Naive B cell (primary cell): ENCODE results near the gene MT2A. TPM values are rescaled to one million over a fixed set of nuclear protein-coding genes. Genes with fewer than 3 reads are reported as not detected.

ENCODE experiments used
- ATAC-seq, 2 donors: fragments of 150-1000 bp; cut with Tn5 transposase; 2 replicates each; pipeline ENCODE4 v1.10.0; 2021; ENCODE audit warnings: low read depth in 2 of 2, mild to moderate bottlenecking in 2 of 2, moderate library complexity in 2 of 2
- DNase-seq: peaks from one replicate; pipeline ENCODE4 v3.0.0; 2022
- H3K27ac Mint-ChIP-seq, 6 donors: one replicate each; pipeline ENCODE4 v1.8.0; 2020 to 2022; ENCODE audit warnings: mild to moderate bottlenecking in 6 of 6, mixed read lengths in 6 of 6, moderate library complexity in 5 of 6, inconsistent platforms in 2 of 6
- H3K27me3 Mint-ChIP-seq, 3 donors: one replicate each; pipeline ENCODE4 v1.8.0; 2021 to 2022; ENCODE audit warnings: mixed read lengths in 3 of 3, mild to moderate bottlenecking in 1 of 3
- H3K36me3 Mint-ChIP-seq, 2 donors: one replicate each; pipeline ENCODE4 v1.8.0; 2020 to 2022; ENCODE audit warnings: mixed read lengths in 2 of 2, inconsistent platforms in 1 of 2, mild to moderate bottlenecking in 1 of 2
- H3K4me1 Mint-ChIP-seq, 3 donors: one replicate each; pipeline ENCODE4 v1.8.0; 2020 to 2022; ENCODE audit warnings: mixed read lengths in 3 of 3, inconsistent platforms in 1 of 3, mild to moderate bottlenecking in 1 of 3, moderate library complexity in 1 of 3
- H3K4me3 Mint-ChIP-seq, 8 donors: one replicate each; pipeline ENCODE4 v1.8.0; 2020 to 2022; ENCODE audit warnings: mild to moderate bottlenecking in 8 of 8, mixed read lengths in 8 of 8, moderate library complexity in 8 of 8, inconsistent platforms in 2 of 8
- H3K9me3 Mint-ChIP-seq, 7 donors: one replicate each; pipeline ENCODE4 v1.8.0; 2020 to 2022; ENCODE audit warnings: mixed read lengths in 7 of 7, mild to moderate bottlenecking in 5 of 7, inconsistent platforms in 2 of 7, moderate library complexity in 1 of 7
- polyA plus RNA-seq, 6 donors: library from polyadenylated mRNA; unstranded; fragments of 300-500 nt; fragmentation: Illumina TruSeq; gene quantifications; one replicate each; pipeline ENCODE4 v1.2.3, GENCODE V29; 2021; ENCODE audit warnings: low read depth in 6 of 6

Gene MT2A
- polyA plus RNA-seq, 6 donors from 2014 or later: 8.6 to 18.6 (median 11.2) TPM

DNA sequence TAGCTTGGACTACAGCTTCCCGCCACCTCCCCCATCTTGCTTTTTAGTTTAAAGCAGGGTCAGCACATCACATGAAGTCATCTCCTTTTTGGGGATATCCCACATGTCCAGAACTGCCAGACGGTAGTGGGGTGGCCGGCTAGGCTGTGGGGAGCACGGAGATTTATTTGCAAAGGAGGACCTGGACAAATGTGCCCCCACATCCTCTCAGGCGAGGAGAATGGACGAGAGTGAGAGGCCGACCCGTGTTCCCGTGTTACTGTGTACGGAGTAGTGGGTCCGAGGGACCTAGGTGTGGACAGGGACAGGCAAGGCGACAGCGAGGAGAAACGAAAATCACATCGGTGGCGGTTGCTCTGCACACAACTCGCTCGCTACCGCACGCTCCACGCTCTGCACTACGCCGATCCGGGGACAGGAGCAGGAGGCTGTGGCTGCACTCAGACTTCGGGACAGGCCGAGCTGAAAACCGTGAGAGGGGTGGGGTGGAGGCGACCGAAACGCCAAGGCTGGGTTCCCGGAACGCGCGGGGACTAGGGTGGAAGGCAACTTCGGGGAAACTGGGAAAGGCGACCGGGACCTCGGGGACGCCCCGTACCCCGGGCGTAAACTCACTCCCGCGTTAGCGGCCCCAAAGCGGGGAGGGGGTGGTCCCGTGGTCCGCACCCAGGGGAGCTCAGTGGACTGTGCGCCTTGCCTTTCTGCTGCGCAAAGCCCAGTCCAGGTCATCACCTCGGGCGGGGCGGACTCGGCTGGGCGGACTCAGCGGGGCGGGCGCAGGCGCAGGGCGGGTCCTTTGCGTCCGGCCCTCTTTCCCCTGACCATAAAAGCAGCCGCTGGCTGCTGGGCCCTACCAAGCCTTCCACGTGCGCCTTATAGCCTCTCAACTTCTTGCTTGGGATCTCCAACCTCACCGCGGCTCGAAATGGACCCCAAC lies 29.7 kb downstream of the MT2A start, which contains the start of gene MT1A:
MT1A (plus strand) TSS at position 853 of the 937 bp plus-strand sequence; CDS start at position 926, 73 bp downstream.
- ATAC-seq (no peak), DNase-seq (no peak)
- Mint-ChIP-seq H3K27ac (peak within 1 kb of the TSS in 1 of 6 donors; percentile 70), H3K4me3 (peak within 1 kb of the TSS; percentile 3 to 75 (median 39)), H3K27me3 (peaks cover 84 to 91% (median 84%) of the 10 kb centered on the region in 3 donors), H3K4me1 (peaks cover 14 to 34% (median 20%) of the 10 kb centered on the region in 3 donors), H3K9me3 (peaks cover 0 to 1% (median 0%) of the 10 kb centered on the region in 7 donors), H3K36me3 (no peaks in the 10 kb centered on the region)

DNA sequence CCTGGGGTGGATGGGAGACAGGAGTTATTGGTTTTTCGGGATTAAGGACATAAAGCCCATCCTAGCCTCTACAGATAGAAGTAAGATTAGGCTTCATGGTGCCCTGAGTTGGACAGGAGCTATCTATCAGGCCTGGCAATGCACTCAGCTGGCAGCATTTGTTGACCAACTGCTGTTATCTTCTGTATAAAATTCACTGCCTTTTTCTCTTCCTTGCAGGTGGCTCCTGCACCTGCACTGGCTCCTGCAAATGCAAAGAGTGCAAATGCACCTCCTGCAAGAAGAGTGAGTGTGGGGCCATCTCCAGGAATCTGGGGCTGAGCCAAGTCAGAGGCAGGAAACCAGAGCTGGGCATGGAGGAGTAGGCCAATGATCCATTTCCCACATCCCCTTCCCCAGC lies 30.7 kb downstream of the MT2A start:
- no peak for ATAC-seq
- Mint-ChIP-seq H3K27ac (no peak overlapping the region), H3K36me3 (no peaks in the 10 kb centered on the region), H3K27me3 (peaks cover 81 to 91% (median 87%) of the 10 kb centered on the region in 3 donors), H3K9me3 (peaks cover 0 to 1% (median 0%) of the 10 kb centered on the region in 7 donors), H3K4me1 (peaks cover 20 to 41% (median 30%) of the 10 kb centered on the region in 3 donors), H3K4me3 (peak overlapping the region in 1 of 8 donors; percentile 21)
- no peak for DNase-seq

DNA sequence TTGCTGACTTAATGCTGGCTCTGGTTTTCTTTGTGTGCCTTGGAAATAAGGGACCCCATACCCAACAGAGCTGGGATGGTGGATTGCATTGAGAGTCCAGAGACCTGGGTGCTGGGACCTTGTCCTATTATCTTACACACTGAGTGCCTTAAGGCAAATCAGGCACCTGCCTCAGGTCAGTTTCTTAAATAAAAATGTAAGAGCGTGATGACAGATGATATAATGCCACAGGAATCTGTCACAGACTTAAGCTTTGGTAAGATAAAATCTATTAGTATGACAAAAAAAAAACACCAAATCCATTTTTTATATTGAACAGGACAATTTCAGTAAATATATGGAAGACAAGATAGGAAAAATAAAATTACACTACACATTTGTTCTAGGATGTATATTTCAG lies 31.7 kb downstream of the MT2A start:
- Mint-ChIP-seq H3K4me3 (no peak overlapping the region), H3K36me3 (no peaks in the 10 kb centered on the region), H3K4me1 (peaks cover 16 to 37% (median 31%) of the 10 kb centered on the region in 3 donors), H3K27me3 (peaks cover 81 to 91% (median 87%) of the 10 kb centered on the region in 3 donors), H3K27ac (no peak overlapping the region), H3K9me3 (peaks cover 0 to 1% (median 0%) of the 10 kb centered on the region in 7 donors)
- ATAC-seq: no peak
- no peak for DNase-seq

DNA sequence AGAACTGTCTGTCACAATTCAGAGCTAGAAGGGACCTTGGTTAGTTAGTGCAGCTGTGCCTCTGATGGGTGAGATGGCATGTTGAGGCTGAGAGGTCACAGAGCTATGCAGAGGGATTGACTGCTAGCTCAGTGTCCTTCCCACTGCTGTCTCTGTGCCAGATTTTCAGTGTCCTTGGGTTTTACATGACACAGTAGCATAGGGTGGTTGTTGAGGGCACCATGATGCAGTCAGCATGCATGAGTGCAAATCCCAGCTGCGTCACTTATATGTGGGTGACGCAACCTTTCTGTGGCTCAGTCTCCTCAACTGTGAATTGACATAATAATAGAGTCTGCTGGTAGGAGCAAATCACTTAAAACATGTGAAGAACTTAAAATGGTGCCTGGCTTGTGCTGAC lies 32.8 kb downstream of the MT2A start:
- ATAC-seq (no peak), DNase-seq (no peak)
- H3K9me3 Mint-ChIP-seq: peaks cover 0 to 1% (median 0%) of the 10 kb centered on the region in 7 donors
- H3K4me1 Mint-ChIP-seq: peaks cover 14 to 30% (median 28%) of the 10 kb centered on the region in 3 donors
- H3K4me3 Mint-ChIP-seq: no peak overlapping the region
- no peak overlapping the region for H3K27ac Mint-ChIP-seq
- H3K36me3 Mint-ChIP-seq: no peaks in the 10 kb centered on the region
- H3K27me3 Mint-ChIP-seq: peaks cover 86 to 91% (median 88%) of the 10 kb centered on the region in 3 donors

DNA sequence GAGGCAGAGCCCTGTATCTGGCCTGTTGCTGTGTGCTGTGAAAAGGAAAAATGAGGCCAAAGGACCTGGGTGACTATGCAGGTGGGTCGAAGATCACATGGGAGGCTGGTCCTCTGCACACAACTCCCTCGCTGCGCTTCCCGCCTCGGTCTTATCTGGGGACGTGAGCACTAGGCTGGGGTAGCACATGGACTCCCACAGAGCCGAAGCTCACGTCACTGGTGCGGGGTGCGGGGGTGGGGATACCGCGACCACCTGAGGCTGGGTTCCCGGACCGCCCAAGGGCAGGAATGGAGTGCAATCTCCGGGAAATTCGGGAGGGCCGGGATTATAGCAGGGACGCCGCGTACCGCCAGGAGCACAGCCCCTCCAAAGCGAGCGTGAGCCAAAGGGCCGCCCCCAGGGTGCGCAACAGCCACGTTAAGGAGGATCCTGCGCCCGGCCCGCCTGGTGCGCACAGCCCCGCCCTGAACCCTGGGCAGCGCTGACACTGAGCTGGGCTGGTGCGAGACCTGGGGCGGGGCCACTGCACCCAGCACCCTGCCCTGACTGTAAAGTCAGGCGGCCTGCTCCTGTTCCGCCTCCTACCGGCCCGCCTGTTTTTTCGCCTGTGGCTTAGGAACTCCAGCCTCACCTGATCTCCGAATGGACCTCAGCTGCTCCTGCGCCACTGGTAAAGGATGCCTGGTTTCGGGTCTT lies 34.8 kb downstream of the MT2A start:
- H3K27me3 Mint-ChIP-seq: peaks cover 81 to 89% (median 87%) of the 10 kb centered on the region in 3 donors
- peaks cover 0 to 1% (median 0%) of the 10 kb centered on the region in 7 donors for H3K9me3 Mint-ChIP-seq
- peak overlapping the region in 7 of 8 donors; percentile 60 to 87 (median 64) for H3K4me3 Mint-ChIP-seq
- DNase-seq (peak; percentile 14), ATAC-seq (peak; percentile 89 to 91)
- H3K27ac Mint-ChIP-seq: peak overlapping the region in 1 of 6 donors; percentile 63
- H3K36me3 Mint-ChIP-seq: no peaks in the 10 kb centered on the region
- H3K4me1 Mint-ChIP-seq: peaks cover 10 to 22% (median 19%) of the 10 kb centered on the region in 3 donors

DNA sequence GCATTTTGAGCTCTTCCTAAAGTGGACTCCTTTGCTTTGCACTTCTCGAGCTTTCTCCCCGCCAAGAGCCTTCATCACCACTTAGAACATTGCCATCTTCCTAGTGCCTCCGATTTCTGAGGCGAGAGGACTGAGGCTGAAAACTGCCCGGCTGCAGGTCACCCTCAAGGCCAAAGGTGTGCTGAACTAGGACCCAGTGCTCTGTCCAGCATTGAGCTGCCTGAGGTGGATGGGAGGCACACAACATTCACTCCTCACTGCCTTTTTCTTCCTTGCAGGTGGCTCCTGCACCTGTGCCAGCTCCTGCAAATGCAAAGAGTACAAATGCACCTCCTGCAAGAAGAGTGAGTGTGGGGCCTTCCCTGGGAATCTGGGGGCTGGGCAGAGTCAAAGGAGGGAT lies 35.4 kb downstream of the MT2A start:
- no peak overlapping the region for H3K27ac Mint-ChIP-seq
- peaks cover 84 to 89% (median 88%) of the 10 kb centered on the region in 3 donors for H3K27me3 Mint-ChIP-seq
- H3K4me3 Mint-ChIP-seq: peak overlapping the region in 6 of 8 donors; percentile 30 to 87 (median 68)

DNA sequence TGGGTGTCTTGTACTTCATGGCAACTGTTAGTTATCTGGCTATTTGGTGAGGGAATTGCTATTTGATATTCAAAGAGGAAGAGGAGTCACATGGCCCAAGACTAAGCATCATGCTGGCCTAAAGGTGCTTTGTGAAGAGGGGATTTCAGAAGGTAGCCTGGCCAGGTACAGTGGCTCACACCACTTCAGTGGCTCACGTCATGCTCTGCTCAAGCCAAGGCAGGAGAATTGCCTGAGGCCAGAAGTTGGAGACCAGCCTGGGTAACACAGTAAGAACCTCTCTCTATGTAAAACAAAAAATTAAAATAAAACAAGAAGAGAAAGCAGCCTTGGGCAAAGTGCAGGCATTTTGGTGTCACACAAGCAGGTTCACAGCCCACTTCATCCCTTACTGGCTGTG lies 36.9 kb downstream of the MT2A start:
- H3K27me3 Mint-ChIP-seq: peaks cover 76 to 87% (median 82%) of the 10 kb centered on the region in 3 donors
- ATAC-seq: no peak
- no peaks in the 10 kb centered on the region for H3K36me3 Mint-ChIP-seq
- no peak overlapping the region for H3K4me3 Mint-ChIP-seq
- peaks cover 10 to 22% (median 19%) of the 10 kb centered on the region in 3 donors for H3K4me1 Mint-ChIP-seq
- H3K9me3 Mint-ChIP-seq: no peaks in the 10 kb centered on the region
- no peak overlapping the region for H3K27ac Mint-ChIP-seq
- no peak for DNase-seq

More for the DNA sequence above, 35.4 kb downstream of the MT2A start:
- ATAC-seq: no peak
- Mint-ChIP-seq H3K9me3 (no peaks in the 10 kb centered on the region), H3K4me1 (peaks cover 10 to 22% (median 19%) of the 10 kb centered on the region in 3 donors), H3K36me3 (no peaks in the 10 kb centered on the region)
- DNase-seq: no peak

DNA sequence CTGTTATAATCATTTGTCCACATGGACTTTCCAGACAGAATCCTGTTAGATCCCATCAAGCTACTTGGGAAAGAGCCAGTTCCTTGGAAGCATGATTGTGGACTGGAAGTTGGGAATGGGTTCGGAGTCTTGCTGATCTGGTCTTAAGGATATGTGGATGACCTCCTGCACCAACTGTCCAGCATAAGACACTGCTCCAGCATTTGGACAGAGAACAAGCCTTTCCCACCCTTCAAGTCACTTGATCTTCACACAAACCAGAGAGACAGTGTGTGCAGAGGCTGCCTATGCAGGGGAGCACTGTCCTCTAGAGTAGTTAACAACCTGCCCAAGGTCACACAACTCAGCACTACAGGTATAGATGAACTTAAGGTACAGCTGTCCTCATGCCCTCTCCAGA lies 37.5 kb downstream of the MT2A start:
- H3K9me3 Mint-ChIP-seq: no peaks in the 10 kb centered on the region
- DNase-seq (no peak), ATAC-seq (no peak)
- peaks cover 74 to 87% (median 78%) of the 10 kb centered on the region in 3 donors for H3K27me3 Mint-ChIP-seq
- H3K36me3 Mint-ChIP-seq: no peaks in the 10 kb centered on the region
- H3K4me1 Mint-ChIP-seq: peaks cover 10 to 22% (median 19%) of the 10 kb centered on the region in 3 donors
- no peak overlapping the region for H3K4me3 Mint-ChIP-seq
- H3K27ac Mint-ChIP-seq: no peak overlapping the region

DNA sequence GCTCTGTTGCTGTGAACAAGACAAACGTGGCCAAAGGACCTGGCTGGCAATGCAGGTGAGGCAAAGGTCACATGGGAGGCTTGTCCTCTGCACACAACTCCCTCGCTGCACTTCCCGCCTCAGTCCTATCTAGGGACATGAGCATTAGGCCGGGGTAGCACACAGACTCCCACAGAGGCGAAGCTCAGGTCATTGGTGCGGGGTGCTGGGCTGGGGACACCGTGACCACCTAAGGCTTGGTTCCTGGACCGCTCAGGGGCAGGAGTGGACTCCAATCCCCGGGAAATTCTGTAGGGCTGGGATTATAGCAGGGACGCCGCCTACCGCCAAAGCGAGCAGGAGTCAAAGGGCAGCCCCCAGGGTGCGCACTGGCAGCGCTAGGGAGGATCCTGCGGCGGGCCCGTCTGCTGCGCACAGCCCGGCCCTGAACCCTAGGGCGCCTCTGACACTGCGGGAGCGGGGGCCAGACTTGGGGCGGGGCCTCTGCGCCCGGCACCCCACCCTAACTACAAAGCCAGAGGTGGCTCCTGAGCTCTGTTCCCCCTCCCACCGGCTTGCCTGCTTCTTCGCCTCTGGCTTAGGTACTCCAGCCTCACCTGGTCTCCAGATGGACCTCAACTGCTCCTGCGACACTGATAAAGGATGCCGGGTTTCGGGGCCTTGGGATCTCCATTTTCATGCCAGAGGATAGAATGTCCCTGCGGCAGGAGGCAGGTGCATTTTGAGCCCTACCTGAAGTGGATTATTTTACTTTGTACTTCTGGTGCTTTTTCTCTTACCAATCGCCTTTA lies 39.5 kb downstream of the MT2A start:
- H3K27me3 Mint-ChIP-seq: peaks cover 64 to 89% (median 86%) of the 10 kb centered on the region in 3 donors
- H3K27ac Mint-ChIP-seq: no peak overlapping the region
- no peaks in the 10 kb centered on the region for H3K36me3 Mint-ChIP-seq
- H3K4me3 Mint-ChIP-seq: no peak overlapping the region
- DNase-seq (no peak), ATAC-seq (no peak)
- H3K4me1 Mint-ChIP-seq: peaks cover 8 to 18% (median 13%) of the 10 kb centered on the region in 3 donors
- no peaks in the 10 kb centered on the region for H3K9me3 Mint-ChIP-seq

DNA sequence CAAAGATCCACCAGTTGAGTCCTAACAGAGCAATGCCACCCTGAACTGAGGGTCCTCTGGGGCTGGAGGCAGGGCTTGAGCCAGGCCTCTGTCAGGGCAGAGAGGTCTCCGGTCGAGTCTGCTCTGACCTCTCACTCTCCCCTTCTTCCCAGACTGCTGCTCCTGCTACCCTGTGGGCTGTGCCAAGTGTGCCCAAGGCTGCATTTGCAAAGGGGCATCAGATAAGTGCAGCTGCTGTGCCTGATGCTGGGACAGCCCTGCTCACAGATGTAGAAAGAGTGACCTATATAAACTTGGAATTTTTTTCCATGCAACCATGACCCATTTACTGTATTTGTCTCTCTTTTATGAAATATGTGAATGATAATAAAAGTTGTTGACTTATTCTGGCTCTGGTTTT lies 40.9 kb downstream of the MT2A start:
- peaks cover 6 to 14% (median 9%) of the 10 kb centered on the region in 3 donors for H3K4me1 Mint-ChIP-seq
- DNase-seq (no peak), ATAC-seq (no peak)
- peak overlapping the region in 1 of 6 donors; percentile 41 for H3K27ac Mint-ChIP-seq
- H3K27me3 Mint-ChIP-seq: peaks cover 60 to 81% (median 74%) of the 10 kb centered on the region in 3 donors
- H3K4me3 Mint-ChIP-seq: no peak overlapping the region
- H3K36me3 Mint-ChIP-seq: no peaks in the 10 kb centered on the region
- no peaks in the 10 kb centered on the region for H3K9me3 Mint-ChIP-seq

DNA sequence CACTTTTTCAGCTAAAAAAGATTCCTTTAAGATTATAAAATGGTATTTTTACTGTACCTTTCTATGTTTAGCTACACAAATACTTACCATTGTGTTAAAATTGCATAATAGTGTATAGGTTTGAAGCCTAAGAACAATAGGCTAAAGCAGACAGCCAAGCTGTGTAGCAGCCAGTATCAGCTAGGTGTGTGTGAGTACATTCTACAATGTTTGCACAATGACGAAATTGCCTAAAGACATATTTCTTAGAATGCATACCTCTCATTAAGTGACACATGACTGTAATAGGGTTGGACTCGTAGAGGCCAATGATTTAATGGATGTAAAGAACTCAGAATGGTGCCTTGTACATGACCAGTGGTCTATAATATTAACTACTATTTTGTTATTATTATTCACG lies 41.4 kb downstream of the MT2A start:
- Mint-ChIP-seq H3K27ac (no peak overlapping the region), H3K36me3 (no peaks in the 10 kb centered on the region), H3K9me3 (no peaks in the 10 kb centered on the region), H3K4me1 (peaks cover 5 to 14% (median 6%) of the 10 kb centered on the region in 3 donors), H3K27me3 (peaks cover 54 to 77% (median 69%) of the 10 kb centered on the region in 3 donors), H3K4me3 (no peak overlapping the region)
- ATAC-seq (no peak), DNase-seq (no peak)

DNA sequence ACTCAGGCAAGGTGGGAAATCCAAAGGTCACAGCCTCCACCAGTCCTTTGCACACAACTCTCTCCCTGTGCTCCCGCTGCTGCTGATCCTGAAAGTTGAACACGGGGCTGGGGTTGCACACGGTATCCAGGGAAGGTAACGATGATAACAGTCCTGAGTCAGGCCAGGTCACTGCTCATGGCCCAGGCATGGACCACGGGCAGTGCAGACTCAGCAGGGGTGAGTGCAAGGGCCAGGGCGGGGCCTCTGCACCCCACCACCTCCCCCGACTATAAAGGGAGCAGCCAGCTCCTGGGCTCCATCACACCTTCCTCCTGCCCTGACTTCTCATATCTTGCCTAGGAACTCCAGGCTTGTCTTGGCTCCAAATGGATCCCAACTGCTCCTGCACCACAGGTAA lies 43.2 kb downstream of the MT2A start, which contains the start of gene MT1B:
MT1B (plus strand) TSS at position 301 of the 400 bp plus-strand sequence; CDS start at position 369, 68 bp downstream.
- ATAC-seq (no peak), DNase-seq (no peak)
- Mint-ChIP-seq H3K27ac (peak within 1 kb of the TSS in 3 of 6 donors; percentile 16 to 73 (median 65)), H3K4me1 (peaks cover 5 to 14% (median 6%) of the 10 kb centered on the region in 3 donors), H3K27me3 (peaks cover 37 to 59% (median 51%) of the 10 kb centered on the region in 3 donors), H3K36me3 (no peaks in the 10 kb centered on the region), H3K9me3 (no peaks in the 10 kb centered on the region), H3K4me3 (no peak within 1 kb of the TSS)
